NCI-H2029 (cell line): Measurements from ENCODE around the gene GBGT1.
A peak's percentile ranks its signal among the peaks of the same experiment; 100 is the strongest.

Source experiments
- DNase-seq: peaks from one replicate; lab custom pipeline; 2025; lab: John Stamatoyannopoulos, UW

Gene GBGT1

GRCh38 chr9:133143639-133144141 lies 20.0 kb downstream of the GBGT1 start:
- no peak for DNase-seq

DNA sequence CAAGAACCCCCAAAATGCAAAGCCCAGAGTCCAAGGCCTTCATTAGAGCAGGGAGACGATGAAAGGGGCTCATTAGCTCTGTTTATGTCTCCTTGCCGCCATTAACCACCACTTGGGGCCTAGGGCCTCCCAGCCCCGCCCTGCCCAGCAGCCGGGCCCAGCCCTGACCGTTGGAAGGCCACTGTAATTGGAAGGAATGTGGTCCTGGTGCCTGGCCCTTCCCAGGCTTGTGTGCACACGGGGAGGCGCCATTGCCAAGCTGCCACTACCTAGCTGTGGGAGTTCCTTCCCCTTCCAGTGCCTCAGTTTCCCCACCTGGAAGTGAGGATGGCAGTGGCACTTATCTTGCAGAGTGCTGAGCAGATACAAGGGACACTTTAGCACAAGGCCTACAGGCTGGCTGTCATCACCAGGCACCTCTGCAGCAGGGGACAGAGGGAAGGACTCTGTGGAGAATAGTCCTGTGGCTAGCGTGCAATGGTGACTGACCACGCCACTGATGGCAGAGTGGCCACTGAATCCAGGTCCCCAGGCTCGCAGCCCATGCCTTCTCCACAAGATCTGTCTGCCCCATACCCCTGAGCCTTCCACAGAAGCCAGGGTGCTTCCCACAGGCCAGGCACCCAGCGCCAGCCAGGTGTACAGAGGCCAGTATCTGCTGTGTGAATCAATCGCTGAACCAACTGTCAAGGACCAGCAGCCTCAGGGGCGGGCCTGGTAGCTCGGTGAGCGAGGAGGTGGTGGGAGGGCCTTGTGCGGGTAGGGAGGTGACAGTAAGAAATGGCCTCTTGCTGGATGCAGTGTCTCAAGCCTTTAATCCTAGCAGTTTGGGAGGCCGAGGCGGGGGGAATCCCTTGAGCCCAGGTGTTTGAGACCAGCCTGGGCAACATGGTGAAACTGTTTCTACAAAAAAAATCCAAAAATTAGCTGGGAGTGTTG lies 20.8 kb downstream of the GBGT1 start:
- DNase-seq = no peak

DNA sequence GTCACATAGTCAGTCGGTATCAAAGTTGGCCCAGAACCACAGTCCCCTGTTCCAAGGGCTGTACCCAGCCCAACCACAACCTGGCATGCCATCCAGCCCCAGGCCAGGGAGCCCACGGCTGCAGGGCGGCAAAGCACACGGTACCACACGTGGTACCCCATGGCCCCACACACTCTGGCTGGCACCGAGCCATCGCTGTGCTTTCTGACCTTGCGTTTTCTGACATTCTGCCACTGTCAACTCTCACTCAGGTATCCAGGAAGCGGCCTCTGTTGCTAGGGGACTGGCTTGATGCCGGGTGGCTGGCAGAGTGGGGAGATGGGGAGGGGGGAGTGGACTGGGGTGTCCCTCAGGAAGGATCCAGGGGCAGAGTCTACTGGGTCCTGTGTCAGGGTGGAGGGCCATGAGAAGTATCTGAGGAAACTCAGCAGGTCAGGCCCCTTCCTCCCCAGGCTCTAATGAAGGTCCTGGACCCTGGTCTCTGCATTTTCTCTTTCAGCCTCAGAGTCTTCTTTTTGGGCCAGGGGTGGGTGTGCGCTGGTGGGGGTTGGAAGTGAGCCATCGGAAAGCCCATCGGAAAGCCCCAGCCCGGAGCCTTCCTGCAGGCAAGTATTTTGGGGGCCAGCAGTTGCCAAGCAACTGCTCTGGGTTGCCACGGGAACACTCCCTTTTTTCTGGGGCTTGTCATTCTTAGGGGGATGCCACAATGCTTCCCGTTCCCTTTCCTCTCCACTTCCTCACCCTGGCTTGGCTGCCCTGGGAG lies 21.7 kb downstream of the GBGT1 start:
- DNase-seq = peak; percentile 80

DNA sequence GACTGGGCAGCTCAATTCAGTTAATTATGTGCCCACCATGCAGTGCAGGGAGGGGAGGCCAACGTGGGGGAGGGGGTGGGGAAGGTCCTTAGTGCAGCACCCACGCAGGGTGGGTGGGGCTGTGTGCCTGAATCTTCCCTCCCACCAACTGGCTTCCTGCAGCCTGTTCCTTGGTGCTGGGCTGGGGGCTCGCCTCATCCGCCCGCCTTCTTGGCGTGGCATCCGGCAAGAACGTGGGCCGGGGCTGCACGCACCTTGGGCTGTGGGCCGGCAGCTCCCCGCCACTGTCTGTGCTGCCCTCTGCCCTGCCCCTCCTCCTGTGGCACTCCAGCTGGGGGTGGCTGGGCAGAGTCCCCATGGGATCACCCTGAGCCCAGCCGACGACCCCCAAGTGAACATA lies 23.1 kb downstream of the GBGT1 start:
- DNase-seq = no peak

GRCh38 chr9:133140174-133140505 lies 23.6 kb downstream of the GBGT1 start:
- DNase-seq = no peak

- no peak for DNase-seq
Measured at GRCh38 chr9:133139246-133140173, 24.2 kb downstream of the GBGT1 start.

GRCh38 chr9:133137451-133138231 lies 26.1 kb downstream of the GBGT1 start:
- DNase-seq = no peak

- peak; percentile 87 for DNase-seq
Measured at GRCh38 chr9:133135146-133135745, 28.5 kb downstream of the GBGT1 start.

DNA sequence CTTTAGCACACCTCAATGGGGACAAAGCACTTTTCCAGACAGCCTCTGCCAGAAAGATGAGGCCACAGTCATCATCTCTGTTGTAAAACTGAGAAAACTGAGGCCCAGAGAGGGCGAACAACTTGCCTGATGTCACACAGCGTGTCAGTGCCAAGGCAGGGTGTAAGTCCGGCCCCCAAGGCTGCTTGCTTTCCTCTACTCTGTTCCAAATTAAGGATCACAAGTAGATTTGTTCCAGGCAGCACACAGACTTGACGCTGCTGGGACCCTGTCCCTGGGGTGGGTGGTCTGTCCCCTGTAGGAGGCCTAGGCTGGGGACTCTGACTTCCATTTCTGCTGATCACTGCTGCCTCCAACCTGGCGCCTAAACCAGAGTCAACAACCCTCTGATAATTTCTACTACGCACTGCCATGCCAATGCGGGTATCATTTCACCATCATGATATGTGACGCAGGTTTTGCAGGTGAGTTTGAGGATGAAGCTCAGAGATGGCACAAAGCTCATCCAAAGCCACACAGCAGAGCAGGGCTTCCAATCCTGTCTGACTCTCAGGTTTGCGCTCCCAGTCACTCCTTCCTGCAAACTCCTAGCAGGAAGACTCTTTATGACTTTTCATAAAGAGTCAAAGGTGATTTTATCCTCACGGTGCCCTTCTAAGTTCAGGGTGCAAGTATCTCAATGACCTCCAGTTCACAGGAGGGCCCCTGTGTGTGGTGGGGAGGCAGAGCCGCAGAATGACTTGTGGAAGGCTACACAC lies 29.1 kb downstream of the GBGT1 start:
- no peak for DNase-seq

DNA sequence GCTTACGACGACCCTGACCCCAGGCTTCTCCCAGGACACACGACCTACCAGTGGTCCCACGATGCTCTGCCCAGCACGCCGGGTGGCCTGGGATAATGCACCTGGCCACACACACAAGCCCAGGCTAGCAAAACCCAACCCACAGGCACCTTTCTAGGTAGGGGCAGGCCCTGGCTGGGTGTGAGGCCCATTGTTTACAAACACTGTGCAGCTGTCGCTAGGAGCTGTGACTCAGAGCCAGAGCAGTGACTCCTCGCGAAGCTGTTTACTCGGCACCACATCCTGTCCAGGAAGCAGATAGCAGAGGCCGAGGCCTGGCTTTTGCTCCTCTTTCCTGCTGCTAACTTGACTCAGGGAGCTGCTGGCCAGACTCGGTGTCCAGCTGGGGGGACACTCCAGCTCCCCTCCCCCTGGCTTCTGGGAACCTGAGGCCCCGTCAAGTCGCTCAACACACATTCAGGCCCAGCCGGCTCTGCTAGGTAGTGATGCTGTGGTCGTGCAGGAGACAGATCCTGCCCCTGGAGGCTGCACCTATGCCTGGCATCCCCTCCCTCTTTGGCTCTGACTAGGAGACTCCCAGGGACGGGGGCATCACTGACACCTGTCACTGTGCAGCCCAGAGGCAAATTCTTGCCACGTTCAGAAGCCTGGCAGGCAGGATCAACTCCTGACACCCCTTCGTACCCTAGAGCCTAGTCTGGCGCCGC lies 29.9 kb downstream of the GBGT1 start:
- peak; percentile 97 for DNase-seq

- peak; percentile 67 for DNase-seq
Measured at GRCh38 chr9:133132174-133132573, 31.5 kb downstream of the GBGT1 start.

- no peak for DNase-seq
Measured at GRCh38 chr9:133131506-133131905, 32.2 kb downstream of the GBGT1 start.

DNA sequence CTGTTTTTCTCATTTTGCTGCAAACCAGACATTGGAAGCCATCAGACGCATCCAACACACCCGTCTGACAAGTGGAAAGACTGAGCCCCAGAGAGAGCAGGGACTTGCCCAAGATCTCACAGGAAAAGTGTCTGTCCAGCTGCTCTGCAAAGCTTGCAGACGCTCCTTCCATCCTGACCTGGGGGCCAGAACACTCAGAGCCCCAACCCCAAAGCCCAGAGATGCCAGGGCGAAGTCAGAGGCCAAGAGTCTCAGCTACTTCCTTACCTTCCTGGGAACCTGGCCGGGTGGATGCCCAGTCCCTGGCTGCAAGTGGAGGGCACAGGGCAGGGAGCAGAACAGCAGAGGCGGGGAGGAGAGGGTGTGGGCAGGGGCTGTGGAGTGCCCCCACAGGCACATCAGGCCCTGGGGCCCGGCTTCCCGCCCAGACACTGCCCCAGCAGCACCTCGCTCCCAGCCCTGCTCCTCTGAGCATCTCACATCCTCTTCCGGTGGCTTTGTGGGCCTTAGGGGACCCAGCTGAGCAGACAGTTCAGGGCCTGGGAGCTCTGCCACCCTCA lies 32.9 kb downstream of the GBGT1 start:
- DNase-seq = no peak

DNA sequence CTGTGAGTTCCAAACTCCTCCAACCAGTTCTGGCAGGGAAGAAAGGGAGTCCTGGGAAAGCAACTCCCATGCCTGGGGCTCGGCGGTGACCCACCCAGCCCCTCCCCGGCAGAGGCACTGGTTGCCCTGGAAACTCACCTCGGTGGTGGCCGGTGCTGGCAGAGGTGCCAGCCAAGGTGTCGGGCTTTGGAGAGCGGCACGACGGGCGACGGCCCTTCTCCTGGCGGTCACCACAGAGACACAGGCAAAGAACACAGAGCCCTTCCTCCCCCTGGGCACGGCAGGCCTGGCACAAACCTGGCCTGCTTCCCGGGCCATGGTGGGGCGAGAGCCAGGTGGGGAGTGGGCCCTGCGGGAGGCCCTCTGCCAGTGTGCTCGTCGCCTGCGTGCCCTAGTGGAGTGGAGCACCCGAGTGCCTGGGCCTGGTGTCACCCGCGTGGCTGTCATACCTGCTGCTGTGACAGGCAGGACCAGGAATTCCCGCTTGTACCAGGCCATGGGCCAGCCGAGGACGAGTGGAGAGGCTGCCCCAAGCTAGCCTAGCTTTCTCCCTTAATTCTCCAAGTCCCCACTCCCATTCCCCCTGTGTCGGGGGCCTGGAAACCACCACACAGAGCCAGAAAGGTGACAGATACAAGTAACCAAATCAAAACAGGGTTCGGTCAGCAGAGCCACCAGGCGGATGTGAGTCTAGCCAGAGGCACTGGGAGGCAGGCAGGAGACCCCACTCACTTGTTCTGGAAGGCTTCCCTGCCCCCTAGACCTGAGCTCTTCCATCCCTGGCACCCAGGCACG lies 34.5 kb downstream of the GBGT1 start:
- DNase-seq = peak; percentile 63

- no peak for DNase-seq
Measured at GRCh38 chr9:133128152-133128551, 35.6 kb downstream of the GBGT1 start.

DNA sequence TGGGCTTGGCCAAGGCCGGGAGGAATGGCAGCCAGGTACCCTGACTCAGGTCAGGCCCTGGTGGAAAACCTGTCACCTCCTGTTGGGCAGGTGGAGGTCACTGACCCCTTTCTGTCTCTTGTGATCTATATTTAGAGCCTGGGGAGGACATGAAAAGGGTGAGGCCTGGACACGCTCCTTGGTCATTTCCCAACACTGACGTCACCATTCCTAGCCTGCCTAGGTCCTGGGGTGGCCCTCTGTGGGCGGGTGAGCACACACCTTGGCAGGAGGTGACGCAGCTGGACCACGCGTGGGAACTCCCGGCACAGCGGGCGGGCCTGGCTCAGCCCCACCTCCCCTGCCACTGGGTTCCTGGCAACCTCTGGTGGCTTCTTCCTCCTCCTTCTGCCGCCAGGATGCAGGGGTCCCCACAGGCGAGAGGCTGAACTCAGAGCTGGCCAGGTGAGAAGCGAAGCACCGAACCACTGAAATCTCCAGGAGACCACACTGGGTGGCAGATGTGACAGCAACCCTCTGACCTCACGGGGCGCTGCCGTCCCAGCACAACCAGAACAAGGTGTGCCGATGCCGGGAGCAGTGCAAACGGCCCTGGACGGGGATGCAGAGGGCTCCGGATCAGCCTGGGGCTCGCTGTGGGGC lies 36.3 kb downstream of the GBGT1 start:
- DNase-seq = no peak

DNA sequence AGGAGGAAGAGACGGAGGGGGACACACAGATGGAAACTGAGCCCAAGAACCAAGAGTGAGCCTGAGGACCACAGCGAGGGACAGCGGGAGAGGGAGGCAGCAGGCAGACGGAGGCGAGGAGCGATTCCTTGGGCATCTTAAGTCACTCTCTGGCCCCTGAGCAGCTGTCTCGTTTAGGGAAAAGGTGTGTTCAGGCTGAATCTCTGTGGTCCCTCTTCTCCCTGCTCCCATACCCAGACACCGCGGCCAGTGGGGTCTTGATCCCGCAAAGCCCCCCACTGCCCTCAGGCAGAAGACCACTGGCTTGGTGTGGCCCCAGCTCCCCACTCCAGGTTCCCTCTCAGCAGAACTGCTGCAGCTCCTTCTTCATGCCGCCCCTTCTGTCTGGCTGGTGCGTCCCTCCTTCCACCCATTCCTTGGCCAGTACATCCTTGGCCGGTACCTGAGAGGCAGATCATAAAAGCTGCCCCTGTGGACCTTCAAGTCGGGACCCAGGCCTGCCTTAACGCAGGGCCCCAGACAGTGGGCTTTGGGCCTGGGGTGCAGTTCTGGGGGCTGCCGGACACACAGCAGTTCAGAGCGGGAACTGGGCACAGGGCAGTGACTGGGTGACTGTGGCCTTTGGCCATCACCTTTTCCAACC lies 36.9 kb downstream of the GBGT1 start:
- DNase-seq = no peak
